Measurements from ENCODE around the gene SLC10A7.

- TF ChIP-seq EZH2 (IDR thresholded peaks at IDR 0.05; ENCODE audit: borderline replicate concordance), result no peak
- TF ChIP-seq, protein P1, sequence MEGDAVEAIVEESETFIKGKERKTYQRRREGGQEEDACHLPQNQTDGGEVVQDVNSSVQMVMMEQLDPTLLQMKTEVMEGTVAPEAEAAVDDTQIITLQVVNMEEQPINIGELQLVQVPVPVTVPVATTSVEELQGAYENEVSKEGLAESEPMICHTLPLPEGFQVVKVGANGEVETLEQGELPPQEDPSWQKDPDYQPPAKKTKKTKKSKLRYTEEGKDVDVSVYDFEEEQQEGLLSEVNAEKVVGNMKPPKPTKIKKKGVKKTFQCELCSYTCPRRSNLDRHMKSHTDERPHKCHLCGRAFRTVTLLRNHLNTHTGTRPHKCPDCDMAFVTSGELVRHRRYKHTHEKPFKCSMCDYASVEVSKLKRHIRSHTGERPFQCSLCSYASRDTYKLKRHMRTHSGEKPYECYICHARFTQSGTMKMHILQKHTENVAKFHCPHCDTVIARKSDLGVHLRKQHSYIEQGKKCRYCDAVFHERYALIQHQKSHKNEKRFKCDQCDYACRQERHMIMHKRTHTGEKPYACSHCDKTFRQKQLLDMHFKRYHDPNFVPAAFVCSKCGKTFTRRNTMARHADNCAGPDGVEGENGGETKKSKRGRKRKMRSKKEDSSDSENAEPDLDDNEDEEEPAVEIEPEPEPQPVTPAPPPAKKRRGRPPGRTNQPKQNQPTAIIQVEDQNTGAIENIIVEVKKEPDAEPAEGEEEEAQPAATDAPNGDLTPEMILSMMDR (IDR thresholded peaks at IDR 0.05; ENCODE audit: poor library complexity), result no peak
These were observed 233.5 kb downstream of the SLC10A7 start for GRCh38 chr4:146288193-146288592.
